HepG2 (cell line): ENCODE results near the gene BCAS1. TPM values are rescaled to one million over a fixed set of nuclear protein-coding genes. Genes with fewer than 3 reads are reported as not detected.

Experiments
- AKNA ChIP-seq: sonication (generic); formaldehyde crosslinking; IDR thresholded peaks from 2 replicates; pipeline ENCODE4 v1.4.0; 2020; ENCODE audit warnings: missing genetic modification reagents, borderline replicate concordance
- BCL3 ChIP-seq: sonication (generic); formaldehyde crosslinking; IDR thresholded peaks from 2 replicates; pipeline ENCODE4 v1.5.1; 2020; ENCODE audit warnings: mild to moderate bottlenecking, missing genetic modification reagents, moderate library complexity
- DNMT3B ChIP-seq: conservative IDR thresholded peaks from 2 replicates; pipeline ENCODE4 v1.6.1; 2016; ENCODE audit warnings: missing biosample characterization, control low read depth
- ELK4 ChIP-seq: sonication (generic); formaldehyde crosslinking; IDR thresholded peaks from 2 replicates; pipeline ENCODE4 v1.9.0; 2021; ENCODE audit warnings: missing genetic modification reagents, borderline replicate concordance
- FOSL1 ChIP-seq: sonication (generic); formaldehyde crosslinking; IDR thresholded peaks from 2 replicates; pipeline ENCODE4 v1.9.0; 2021; ENCODE audit warnings: missing genetic modification reagents, borderline replicate concordance
- GABPA ChIP-seq, 2 experiments: IDR thresholded peaks; 2 replicates each; pipeline ENCODE4 v1.6.1; 2011 to 2016; ENCODE audit warnings: low read depth in 2 of 2, low read length in 1 of 2, missing biosample characterization in 1 of 2, missing genetic modification characterization in 1 of 2
- GRHL1 ChIP-seq: sonication (generic); formaldehyde crosslinking; conservative IDR thresholded peaks from 2 replicates; pipeline ENCODE4 v1.8.0; 2022; ENCODE audit warnings: missing genetic modification reagents
- KLF6 ChIP-seq: IDR thresholded peaks from 2 replicates; pipeline ENCODE4 v1.8.0; 2016; ENCODE audit warnings: missing biosample characterization, missing genetic modification reagents
- MEIS1 ChIP-seq: sonication (generic); formaldehyde crosslinking; IDR thresholded peaks from 2 replicates; pipeline ENCODE4 v1.9.0; 2021; ENCODE audit warnings: mild to moderate bottlenecking, missing genetic modification reagents, moderate library complexity, borderline replicate concordance
- PHB2 ChIP-seq: fragments of 450-650 bp; IDR thresholded peaks from 2 replicates; pipeline ENCODE4 v1.6.1; 2018; ENCODE audit not compliant: partially characterized antibody
- SRF ChIP-seq: IDR thresholded peaks from 2 replicates; pipeline ENCODE4 v1.6.1; 2011; ENCODE audit warnings: mild to moderate bottlenecking, low read depth, low read length, moderate library complexity
- TBP ChIP-seq: sonication (generic); formaldehyde crosslinking; IDR thresholded peaks from 2 replicates; pipeline ENCODE4 v1.5.0; 2020; ENCODE audit warnings: missing genetic modification reagents
- TFDP2 ChIP-seq: sonication (generic); formaldehyde crosslinking; IDR thresholded peaks from 2 replicates; pipeline ENCODE4 v1.4.0; 2020; ENCODE audit warnings: missing genetic modification reagents
- ZNF382 ChIP-seq: sonication (generic); formaldehyde crosslinking; IDR thresholded peaks from 2 replicates; pipeline ENCODE4 v1.5.0; 2020; ENCODE audit warnings: missing genetic modification reagents, mild to moderate bottlenecking, borderline replicate concordance
- ZNF607 ChIP-seq: sonication (generic); formaldehyde crosslinking; IDR thresholded peaks from 2 replicates; pipeline ENCODE4 v1.5.1; 2020; ENCODE audit warnings: missing genetic modification reagents, mild to moderate bottlenecking, borderline replicate concordance
- ZNF883 ChIP-seq: sonication (generic); formaldehyde crosslinking; IDR thresholded peaks from 2 replicates; pipeline ENCODE4 v1.5.1; 2020; ENCODE audit warnings: mild to moderate bottlenecking, missing genetic modification reagents; ENCODE audit errors: not compliant biosample characterization
- polyA plus RNA-seq, 8 experiments: library from polyadenylated mRNA; depleted of rRNA in 3 of 8; stranded (reverse) in 7 of 8; unstranded in 1 of 8; fragments of >200 nt; fragmentation: Illumina TruSeq in 4 of 8; extraction: Trizol in 4 of 8; gene quantifications; 2 replicates each; pipeline versions ENCODE4 v1.2.1 to v1.2.3, GENCODE V29; 2011 to 2016; ENCODE audit warnings: low read depth in 4 of 8, missing spikeins in 1 of 8, mixed read lengths in 1 of 8; ENCODE audit not compliant: insufficient read depth in 1 of 8
- total RNA-seq, 5 experiments: library from RNA; depleted of rRNA; stranded (reverse); fragments of >200 nt; fragmentation: Illumina TruSeq; extraction: Trizol; gene quantifications; 2 replicates each; pipeline ENCODE4 v1.2.3, GENCODE V29; 2016; ENCODE audit warnings: low read depth in 1 of 5

BCAS1 gene
- total and polyA plus RNA-seq, 2 of the 13 experiments (the other 11 are each of a cell fraction or from before 2014, with no cell fraction given) = 0.55 to 0.91 TPM

GRCh38 chr20:54067606-54068174, 2.7 kb downstream of the BCAS1 start (continued):
- TF ChIP-seq ZNF883 (CRISPR knock-in tag) (no peak), GRHL1 (CRISPR knock-in tag) (no peak), PHB2 (no peak), AKNA (no peak), ELK4 (no peak), ZNF607 (CRISPR knock-in tag) (no peak), SRF (no peak), ZNF382 (CRISPR knock-in tag) (no peak), KLF6 (CRISPR knock-in tag) (peak; percentile 90), GABPA (IDR thresholded peaks at IDR 0.05; ENCODE audit: low read depth, low read length) (no peak), GABPA (CRISPR knock-in tag; IDR thresholded peaks at IDR 0.05; ENCODE audit: low read depth) (peak; percentile 52; the same call in 1 of the 2 replicates), TBP (no peak), FOSL1 (CRISPR knock-in tag) (peak; percentile 100), DNMT3B (peak; percentile 92; the same call in 1 of the 2 replicates), MEIS1 (no peak; the same call in 1 of the 2 replicates), TFDP2 (CRISPR knock-in tag) (peak; percentile 44; the same call in 1 of the 2 replicates), BCL3 (CRISPR knock-in tag) (no peak)
